GM06990 (cell line): Measurements from ENCODE around the gene IL20RA.

Experiments
- DNase-seq: peaks from one replicate; pipeline ENCODE4 v3.0.0-alpha.2; 2011; ENCODE audit not compliant: insufficient read length; ENCODE audit errors: extremely low read depth
- H3K27me3 ChIP-seq: replicated peaks from 2 replicates; pipeline ENCODE4 v1.6.0; 2011; ENCODE audit warnings: low read length; ENCODE audit not compliant: control insufficient read depth, insufficient read depth
- H3K36me3 ChIP-seq: 2 replicates; pipeline ENCODE4 v1.5.1; 2011; ENCODE audit warnings: low read length; ENCODE audit not compliant: control insufficient read depth, insufficient read depth
- H3K4me3 ChIP-seq: replicated peaks from 2 replicates; pipeline ENCODE4 v1.5.1; 2011; ENCODE audit warnings: low read depth, mild to moderate bottlenecking, control low read depth, low read length
- CTCF ChIP-seq: IDR thresholded peaks from 2 replicates; pipeline ENCODE4 v1.5.1; 2011; ENCODE audit warnings: low read length, control low read depth, mild to moderate bottlenecking, inconsistent platforms; ENCODE audit not compliant: insufficient read depth, poor library complexity, severe bottlenecking

Gene IL20RA

GRCh38 chr6:137044366-137045221, at the start of gene IL20RA:
TSS of gene IL20RA (minus strand) at chr6:137044965. CDS start at chr6:137044728, 237 bp downstream.
- peak; percentile 30 for DNase-seq
- H3K27me3 ChIP-seq: no peaks in the 10 kb centered on the region; the same call in none of the 2 replicates
- no peak for TF ChIP-seq CTCF
- H3K36me3 ChIP-seq: no peaks in the 10 kb centered on the region
- H3K4me3 ChIP-seq: peak within 1 kb of the TSS; percentile 65

GRCh38 chr6:137093183-137094069, 48.7 kb upstream of the IL20RA start:
- no peaks in the 10 kb centered on the region; the same call in 1 of the 2 replicates for H3K27me3 ChIP-seq
- no peaks in the 10 kb centered on the region for H3K36me3 ChIP-seq
- no peak overlapping the region for H3K4me3 ChIP-seq
- no peak for DNase-seq
- TF ChIP-seq CTCF: no peak

GRCh38 chr6:137092018-137092417, 47.3 kb upstream of the IL20RA start:
- Histone ChIP-seq H3K4me3 (no peak overlapping the region), H3K36me3 (no peaks in the 10 kb centered on the region), H3K27me3 (no peaks in the 10 kb centered on the region; the same call in 1 of the 2 replicates)
- DNase-seq: no peak
- TF ChIP-seq CTCF: no peak

- no peak for DNase-seq
- Histone ChIP-seq H3K36me3 (no peaks in the 10 kb centered on the region), H3K27me3 (no peaks in the 10 kb centered on the region; the same call in 1 of the 2 replicates), H3K4me3 (no peak overlapping the region)
- TF ChIP-seq CTCF: no peak
Measured at GRCh38 chr6:137089305-137089704, 44.5 kb upstream of the IL20RA start.

- Histone ChIP-seq H3K36me3 (no peaks in the 10 kb centered on the region), H3K27me3 (no peaks in the 10 kb centered on the region; the same call in 1 of the 2 replicates), H3K4me3 (no peak overlapping the region)
- no peak for DNase-seq
- TF ChIP-seq CTCF: no peak
Measured at GRCh38 chr6:137087902-137088301, 43.1 kb upstream of the IL20RA start.
